Thyroid gland (tissue), 4 donors: ENCODE measurements around the gene TMEM94.

Source experiments
- POLR2A ChIP-seq, 2 donors: fragments of 450-650 bp; IDR thresholded peaks; one replicate each; pipeline ENCODE4 v1.6.1; 2017; ENCODE audit warnings: antibody characterized with exemption in 2 of 2, mild to moderate bottlenecking in 2 of 2, moderate library complexity in 1 of 2
- TF ChIP-seq, protein P1 (sequence below), 6 experiments: fragments of 200-600 bp in 3 of 6; fragments of 450-650 bp in 3 of 6; sonication (generic) in 3 of 6; IDR thresholded peaks; one replicate each; pipeline ENCODE4 v1.5.1; 2016 to 2019; ENCODE audit warnings: antibody characterized with exemption in 6 of 6, mild to moderate bottlenecking in 2 of 6, inconsistent platforms in 1 of 6, moderate library complexity in 1 of 6

DNA sequence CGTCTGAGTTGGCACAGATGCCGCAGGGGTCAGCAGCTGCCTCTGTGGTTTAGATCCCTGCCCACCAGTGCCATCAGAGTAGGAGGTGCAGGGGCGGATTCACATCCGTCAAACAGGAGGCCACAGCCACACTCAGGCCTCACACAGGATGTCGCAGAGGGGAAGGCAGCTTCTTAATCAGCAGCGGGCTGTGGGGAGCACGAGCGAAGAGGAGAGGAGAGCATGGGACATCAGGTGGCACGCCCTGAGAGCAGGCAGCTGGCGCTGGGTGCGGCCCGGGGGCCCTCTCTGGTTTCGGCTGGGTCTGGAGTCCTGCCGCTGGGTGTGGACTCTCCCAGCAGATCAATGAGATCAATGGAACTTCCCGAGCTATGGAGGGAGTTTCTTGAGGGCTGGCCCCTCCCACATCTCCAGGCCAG lies 78.7 kb downstream of the TMEM94 start:
- TF ChIP-seq, protein P1, sequence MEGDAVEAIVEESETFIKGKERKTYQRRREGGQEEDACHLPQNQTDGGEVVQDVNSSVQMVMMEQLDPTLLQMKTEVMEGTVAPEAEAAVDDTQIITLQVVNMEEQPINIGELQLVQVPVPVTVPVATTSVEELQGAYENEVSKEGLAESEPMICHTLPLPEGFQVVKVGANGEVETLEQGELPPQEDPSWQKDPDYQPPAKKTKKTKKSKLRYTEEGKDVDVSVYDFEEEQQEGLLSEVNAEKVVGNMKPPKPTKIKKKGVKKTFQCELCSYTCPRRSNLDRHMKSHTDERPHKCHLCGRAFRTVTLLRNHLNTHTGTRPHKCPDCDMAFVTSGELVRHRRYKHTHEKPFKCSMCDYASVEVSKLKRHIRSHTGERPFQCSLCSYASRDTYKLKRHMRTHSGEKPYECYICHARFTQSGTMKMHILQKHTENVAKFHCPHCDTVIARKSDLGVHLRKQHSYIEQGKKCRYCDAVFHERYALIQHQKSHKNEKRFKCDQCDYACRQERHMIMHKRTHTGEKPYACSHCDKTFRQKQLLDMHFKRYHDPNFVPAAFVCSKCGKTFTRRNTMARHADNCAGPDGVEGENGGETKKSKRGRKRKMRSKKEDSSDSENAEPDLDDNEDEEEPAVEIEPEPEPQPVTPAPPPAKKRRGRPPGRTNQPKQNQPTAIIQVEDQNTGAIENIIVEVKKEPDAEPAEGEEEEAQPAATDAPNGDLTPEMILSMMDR (IDR thresholded peaks at IDR 0.05), result no peak
- no peak for TF ChIP-seq POLR2A (IDR thresholded peaks at IDR 0.05)
